H9 (cell line): ENCODE results near the gene OTX2. TPM values are rescaled to one million over a fixed set of nuclear protein-coding genes. Genes with fewer than 3 reads are reported as not detected.

Experiments used
- DNase-seq: peaks from one replicate; pipeline ENCODE4 v3.0.0-alpha.2; 2017
- H2AFZ ChIP-seq: one replicate; pipeline ENCODE4 v1.6.1; 2013; ENCODE audit warnings: mild to moderate bottlenecking, low read length, control low read depth, moderate library complexity
- H2AK5ac ChIP-seq: 2 replicates; pipeline ENCODE4 v1.6.1; 2013; ENCODE audit warnings: low read length, control low read depth, mixed read lengths; ENCODE audit not compliant: insufficient read length
- H2BK120ac ChIP-seq: one replicate; pipeline ENCODE4 v1.6.1; 2013; ENCODE audit warnings: low read depth, mild to moderate bottlenecking, low read length, control low read depth, inconsistent platforms; ENCODE audit not compliant: poor library complexity, severe bottlenecking
- H2BK12ac ChIP-seq: 2 replicates; pipeline ENCODE4 v1.6.1; 2013; ENCODE audit warnings: low read length, control low read depth, mixed read lengths, low read depth; ENCODE audit not compliant: insufficient read length
- H2BK15ac ChIP-seq: 2 replicates; pipeline ENCODE4 v1.6.1; 2013; ENCODE audit warnings: low read depth, low read length, control low read depth
- H2BK20ac ChIP-seq: one replicate; pipeline ENCODE4 v1.6.1; 2013; ENCODE audit warnings: low read depth, mild to moderate bottlenecking, low read length, control low read depth, inconsistent platforms; ENCODE audit not compliant: poor library complexity, severe bottlenecking
- H2BK5ac ChIP-seq: 2 replicates; pipeline ENCODE4 v1.6.1; 2013; ENCODE audit warnings: low read length, control low read depth, mixed read lengths; ENCODE audit not compliant: insufficient read length
- H3K14ac ChIP-seq: 2 replicates; pipeline ENCODE4 v1.6.1; 2013; ENCODE audit warnings: low read length, control low read depth; ENCODE audit not compliant: insufficient read depth
- H3K18ac ChIP-seq: 2 replicates; pipeline ENCODE4 v1.6.1; 2013; ENCODE audit warnings: low read depth, mild to moderate bottlenecking, mixed read lengths, low read length, control low read depth; ENCODE audit not compliant: insufficient read length
- H3K23ac ChIP-seq: 2 replicates; pipeline ENCODE4 v1.6.1; 2013; ENCODE audit warnings: low read length, control low read depth, mixed read lengths, low read depth; ENCODE audit not compliant: insufficient read length
- H3K23me2 ChIP-seq: 2 replicates; pipeline ENCODE4 v1.6.1; 2013; ENCODE audit warnings: low read depth, mild to moderate bottlenecking, mixed read lengths, low read length, control low read depth; ENCODE audit not compliant: insufficient read length, poor library complexity, severe bottlenecking
- H3K27ac ChIP-seq: 2 replicates; pipeline ENCODE4 v1.5.1; 2013; ENCODE audit warnings: low read length, control low read depth, mixed read lengths, low read depth; ENCODE audit not compliant: insufficient read length
- H3K27me3 ChIP-seq: 2 replicates; pipeline ENCODE4 v1.6.1; 2013; ENCODE audit warnings: low read length, control low read depth, inconsistent platforms; ENCODE audit not compliant: insufficient read depth
- H3K4ac ChIP-seq: 2 replicates; pipeline ENCODE4 v1.6.1; 2013; ENCODE audit warnings: low read depth, mild to moderate bottlenecking, control low read depth, inconsistent platforms, low read length, moderate library complexity
- H3K4me1 ChIP-seq: 2 replicates; pipeline ENCODE4 v1.6.1; 2013; ENCODE audit warnings: low read length, control low read depth, inconsistent platforms; ENCODE audit not compliant: insufficient read depth
- H3K4me2 ChIP-seq: 2 replicates; pipeline ENCODE4 v1.6.1; 2013; ENCODE audit warnings: low read length, control low read depth, mixed read lengths; ENCODE audit not compliant: insufficient read length, insufficient read depth
- H3K56ac ChIP-seq: 2 replicates; pipeline ENCODE4 v1.6.1; 2013; ENCODE audit warnings: low read depth, mild to moderate bottlenecking, mixed read lengths, low read length, control low read depth; ENCODE audit not compliant: insufficient read length
- H3K79me1 ChIP-seq: 2 replicates; pipeline ENCODE4 v1.6.1; 2013; ENCODE audit warnings: low read depth, mild to moderate bottlenecking, moderate library complexity, low read length, control low read depth, inconsistent platforms; ENCODE audit not compliant: insufficient read depth, poor library complexity, severe bottlenecking
- H3K79me2 ChIP-seq: 2 replicates; pipeline ENCODE4 v1.6.1; 2013; ENCODE audit warnings: low read length, control low read depth, inconsistent platforms; ENCODE audit not compliant: insufficient read depth
- H3K9ac ChIP-seq: 2 replicates; pipeline ENCODE4 v1.6.1; 2013; ENCODE audit warnings: low read length, control low read depth, mixed read lengths; ENCODE audit not compliant: insufficient read length; ENCODE audit errors: extremely low read depth
- H3K9me3 ChIP-seq: one replicate; pipeline ENCODE4 v1.6.1; 2013; ENCODE audit warnings: low read depth, low read length, inconsistent platforms; ENCODE audit not compliant: control insufficient read depth
- H3T11ph ChIP-seq: one replicate; pipeline ENCODE4 v1.6.1; 2013; ENCODE audit warnings: mild to moderate bottlenecking, low read length, control low read depth, inconsistent platforms
- H4K20me1 ChIP-seq: one replicate; pipeline ENCODE4 v1.6.1; 2013; ENCODE audit not compliant: control insufficient read depth, insufficient read length, insufficient read depth
- H4K5ac ChIP-seq: 2 replicates; pipeline ENCODE4 v1.6.1; 2013; ENCODE audit warnings: low read depth, mild to moderate bottlenecking, mixed read lengths, low read length, control low read depth; ENCODE audit not compliant: insufficient read length
- H4K8ac ChIP-seq: replicated peaks from 2 replicates; pipeline ENCODE4 v1.6.1; 2013; ENCODE audit warnings: low read length, control low read depth, mixed read lengths, low read depth; ENCODE audit not compliant: insufficient read length
- H4K91ac ChIP-seq: 2 replicates; pipeline ENCODE4 v1.6.1; 2013; ENCODE audit warnings: low read depth, mild to moderate bottlenecking, moderate library complexity, mixed read lengths, low read length, control low read depth; ENCODE audit not compliant: insufficient read length
- H3K27ac Mint-ChIP-seq, 3 experiments: 2 replicates in 2 of 3; 3 replicates in 1 of 3; pipeline ENCODE4 v1.8.0; 2020 to 2021; ENCODE audit warnings: mixed read lengths in 3 of 3, mild to moderate bottlenecking in 1 of 3, moderate library complexity in 1 of 3
- H3K27me3 Mint-ChIP-seq: 2 replicates; pipeline ENCODE4 v1.8.0; 2021; ENCODE audit warnings: low read depth, mild to moderate bottlenecking, moderate library complexity, mixed read lengths
- H3K36me3 Mint-ChIP-seq, 3 experiments: 2 replicates in 2 of 3; 3 replicates in 1 of 3; pipeline ENCODE4 v1.8.0; 2020 to 2021; ENCODE audit warnings: low read depth in 3 of 3, mixed read lengths in 3 of 3; ENCODE audit not compliant: insufficient read depth in 1 of 3
- H3K4me1 Mint-ChIP-seq, 2 experiments: 2 replicates each; pipeline ENCODE4 v1.8.0; 2020; ENCODE audit warnings: mixed read lengths in 2 of 2
- H3K4me3 Mint-ChIP-seq, 2 experiments: 2 replicates in 1 of 2; 3 replicates in 1 of 2; pipeline ENCODE4 v1.8.0; 2020 to 2021; ENCODE audit warnings: mild to moderate bottlenecking in 2 of 2, mixed read lengths in 2 of 2, moderate library complexity in 1 of 2
- H3K9me3 Mint-ChIP-seq, 2 experiments: 2 replicates in 1 of 2; 3 replicates in 1 of 2; pipeline ENCODE4 v1.8.0; 2020; ENCODE audit warnings: mild to moderate bottlenecking in 2 of 2, mixed read lengths in 2 of 2, moderate library complexity in 1 of 2
- CTCF ChIP-seq: fragments of 200-600 bp; sonication (generic); conservative IDR thresholded peaks from 3 replicates; pipeline ENCODE4 v1.8.0; 2021; ENCODE audit warnings: antibody characterized with exemption, mild to moderate bottlenecking
- WGBS: extraction: QIAGEN DNeasy Blood & Tissue Kit; methylation state at CpG from one replicate; pipeline ENCODE4 v1.1.7; 2013; ENCODE audit warnings: missing lambda C conversion rate, low lambda C conversion rate, mixed read lengths; ENCODE audit not compliant: insufficient read length; ENCODE audit errors: extremely low coverage; 5-methylcytosine and 5-hydroxymethylcytosine counted together
- total RNA-seq: library from RNA; stranded (reverse); gene quantifications from 2 replicates; pipeline ENCODE4 v1.2.1, GENCODE V29; 2021

OTX2 gene
- total RNA-seq, 1 experiment from 2014 or later: 193 TPM

DNA sequence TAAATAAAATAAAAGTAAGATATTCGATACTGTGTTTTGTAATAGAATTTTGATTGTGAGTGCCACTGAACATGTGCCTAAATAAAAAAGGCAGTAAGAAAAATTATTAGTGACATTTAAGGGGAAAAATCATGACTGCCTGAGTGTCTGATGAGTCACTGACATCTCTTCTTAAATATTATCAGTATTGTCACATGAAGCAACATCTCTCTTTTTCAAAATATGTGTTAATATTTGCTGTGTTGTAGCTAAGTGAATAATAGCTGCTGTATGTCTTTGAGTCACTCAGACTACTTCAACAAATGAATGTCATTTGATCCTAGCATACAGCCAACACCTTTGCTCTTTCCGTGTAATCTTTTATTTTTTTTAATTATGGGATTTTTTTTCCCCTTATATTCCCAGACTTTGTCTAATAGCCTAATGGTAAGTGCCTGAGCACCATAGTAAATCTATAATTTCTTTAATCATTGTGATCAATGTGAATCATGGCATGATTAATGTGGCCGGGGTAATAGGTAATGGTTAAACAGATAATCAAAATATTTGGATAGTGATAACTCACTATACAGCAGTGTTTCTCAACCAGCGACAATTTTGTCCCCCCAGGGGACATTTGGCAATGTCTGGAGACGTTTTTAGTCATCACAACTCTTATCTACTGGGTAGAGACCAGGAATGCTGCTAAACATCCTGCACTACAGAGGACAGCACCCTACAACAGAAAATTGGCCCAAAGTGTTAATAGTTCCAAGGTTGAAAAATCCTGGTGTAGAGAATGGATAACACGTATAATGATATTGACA is 11.7 kb upstream of the OTX2 start:
- Histone ChIP-seq H2BK12ac (no peak overlapping the region), H3K79me1 (no peaks in the 10 kb centered on the region), H4K5ac (no peak overlapping the region), H3K14ac (no peak overlapping the region), H4K91ac (no peak overlapping the region), H3K23me2 (peaks cover 7% of the 10 kb centered on the region), H4K20me1 (no peaks in the 10 kb centered on the region), H4K8ac (no peak overlapping the region), H2BK5ac (no peak overlapping the region), H3K27me3 (peaks cover 23% of the 10 kb centered on the region), H3K9ac (no peak overlapping the region), H2BK15ac (no peak overlapping the region), H3K9me3 (no peaks in the 10 kb centered on the region), H3K56ac (no peak overlapping the region), H3K18ac (no peak overlapping the region), H3K23ac (no peak overlapping the region), H2AFZ (no peak overlapping the region), H3T11ph (no peak overlapping the region), H2BK120ac (no peak overlapping the region), H3K79me2 (no peaks in the 10 kb centered on the region), H3K27ac (no peak overlapping the region), H2AK5ac (no peak overlapping the region), H3K4me2 (no peak overlapping the region), H3K4ac (no peak overlapping the region), H3K4me1 (no peaks in the 10 kb centered on the region), H2BK20ac (no peak overlapping the region)
- no peaks in the 10 kb centered on the region for H3K36me3 Mint-ChIP-seq
- no peak overlapping the region for H3K27ac Mint-ChIP-seq
- TF ChIP-seq CTCF: no peak
- no peak overlapping the region for H3K4me3 Mint-ChIP-seq
- no peaks in the 10 kb centered on the region for H3K9me3 Mint-ChIP-seq
- DNase-seq: no peak
- H3K4me1 Mint-ChIP-seq: peaks cover 13 to 15% of the 10 kb centered on the region in 2 experiments
- WGBS: 100% methylated on average over 1 of the region's 6 CpGs
- H3K27me3 Mint-ChIP-seq: peaks cover 55% of the 10 kb centered on the region
